Measurements from ENCODE around the gene PHETA1. TPM values are rescaled to one million over a fixed set of nuclear protein-coding genes. Genes with fewer than 3 reads are reported as not detected.

PHETA1 gene
- total RNA-seq, 1 donor from 2014 or later: 14.9 TPM

GRCh38 chr12:111321317-111321716 is 47.6 kb downstream of the PHETA1 start:
- H3K9me3 ChIP-seq (ENCODE audit: insufficient read depth, low read depth, low read length): no peaks in the 10 kb centered on the region
- no peaks in the 10 kb centered on the region for H3K27me3 ChIP-seq (ENCODE audit: insufficient read depth, low read length)
- DNase-seq (ENCODE audit: low read depth) (no peak), FAIRE-seq (no peak)
- no peak overlapping the region for H2AFZ ChIP-seq (ENCODE audit: low read depth, low read length)
- H3K27ac ChIP-seq (ENCODE audit: low read depth, low read length): no peak overlapping the region
- H3K36me3 ChIP-seq (ENCODE audit: insufficient read depth, low read length): no peaks in the 10 kb centered on the region
- TF ChIP-seq CTCF (IDR thresholded peaks at IDR 0.05; ENCODE audit: insufficient read depth, low read depth, low read length): no peak
- no peak for TF ChIP-seq EZH2 (IDR thresholded peaks at IDR 0.05; ENCODE audit: insufficient read depth, low read length)
- H3K9me3 Mint-ChIP-seq (ENCODE audit: unreplicated experiment): no peaks in the 10 kb centered on the region
- H3K27ac Mint-ChIP-seq (ENCODE audit: unreplicated experiment): no peak overlapping the region
- no peaks in the 10 kb centered on the region for H3K4me1 Mint-ChIP-seq (ENCODE audit: low read depth, unreplicated experiment)
- no peaks in the 10 kb centered on the region for H3K27me3 Mint-ChIP-seq (ENCODE audit: low read depth, unreplicated experiment)
- no peaks in the 10 kb centered on the region for H3K79me2 ChIP-seq (ENCODE audit: insufficient read depth, low read length)
- no peak overlapping the region for H3K4me3 Mint-ChIP-seq (ENCODE audit: unreplicated experiment)
- no peaks in the 10 kb centered on the region for H3K36me3 Mint-ChIP-seq (ENCODE audit: low read depth, unreplicated experiment)
- H3K4me1 ChIP-seq (ENCODE audit: insufficient read depth, low read length): no peaks in the 10 kb centered on the region
- no peak overlapping the region for H3K4me3 ChIP-seq (ENCODE audit: insufficient read depth, low read depth, low read length)
- H3K4me2 ChIP-seq (ENCODE audit: low read length): no peak overlapping the region
- no peaks in the 10 kb centered on the region for H4K20me1 ChIP-seq (ENCODE audit: insufficient read depth, low read length)
- no peak overlapping the region for H3K9ac ChIP-seq (ENCODE audit: low read length)

- DNase-seq (ENCODE audit: low read depth) (no peak), FAIRE-seq (no peak)
- no peak overlapping the region for H3K27ac ChIP-seq (ENCODE audit: low read depth, low read length)
- H3K4me3 ChIP-seq (ENCODE audit: insufficient read depth, low read depth, low read length): no peak overlapping the region
- no peaks in the 10 kb centered on the region for H3K79me2 ChIP-seq (ENCODE audit: insufficient read depth, low read length)
- no peaks in the 10 kb centered on the region for H3K4me1 Mint-ChIP-seq (ENCODE audit: low read depth, unreplicated experiment)
- no peaks in the 10 kb centered on the region for H3K36me3 Mint-ChIP-seq (ENCODE audit: low read depth, unreplicated experiment)
- no peaks in the 10 kb centered on the region for H3K27me3 ChIP-seq (ENCODE audit: insufficient read depth, low read length)
- H3K4me3 Mint-ChIP-seq (ENCODE audit: unreplicated experiment): no peak overlapping the region
- no peaks in the 10 kb centered on the region for H3K9me3 ChIP-seq (ENCODE audit: insufficient read depth, low read depth, low read length)
- no peaks in the 10 kb centered on the region for H4K20me1 ChIP-seq (ENCODE audit: insufficient read depth, low read length)
- no peaks in the 10 kb centered on the region for H3K27me3 Mint-ChIP-seq (ENCODE audit: low read depth, unreplicated experiment)
- TF ChIP-seq EZH2 (IDR thresholded peaks at IDR 0.05; ENCODE audit: insufficient read depth, low read length) (no peak), CTCF (IDR thresholded peaks at IDR 0.05; ENCODE audit: insufficient read depth, low read depth, low read length) (no peak)
- H3K36me3 ChIP-seq (ENCODE audit: insufficient read depth, low read length): no peaks in the 10 kb centered on the region
- no peaks in the 10 kb centered on the region for H3K9me3 Mint-ChIP-seq (ENCODE audit: unreplicated experiment)
- H3K9ac ChIP-seq (ENCODE audit: low read length): no peak overlapping the region
- no peaks in the 10 kb centered on the region for H3K4me1 ChIP-seq (ENCODE audit: insufficient read depth, low read length)
- H2AFZ ChIP-seq (ENCODE audit: low read depth, low read length): no peak overlapping the region
- no peak overlapping the region for H3K27ac Mint-ChIP-seq (ENCODE audit: unreplicated experiment)
- H3K4me2 ChIP-seq (ENCODE audit: low read length): no peak overlapping the region
These were observed 48.4 kb downstream of the PHETA1 start for GRCh38 chr12:111320258-111321050.

GRCh38 chr12:111319600-111320257 is 49.2 kb downstream of the PHETA1 start:
- Mint-ChIP-seq H3K4me3 (ENCODE audit: unreplicated experiment) (no peak overlapping the region), H3K4me1 (ENCODE audit: low read depth, unreplicated experiment) (no peaks in the 10 kb centered on the region), H3K27ac (ENCODE audit: unreplicated experiment) (no peak overlapping the region), H3K27me3 (ENCODE audit: low read depth, unreplicated experiment) (no peaks in the 10 kb centered on the region), H3K36me3 (ENCODE audit: low read depth, unreplicated experiment) (no peaks in the 10 kb centered on the region), H3K9me3 (ENCODE audit: unreplicated experiment) (no peaks in the 10 kb centered on the region)
- no peaks in the 10 kb centered on the region for H3K36me3 ChIP-seq (ENCODE audit: insufficient read depth, low read length)
- no peak for FAIRE-seq
- TF ChIP-seq EZH2 (IDR thresholded peaks at IDR 0.05; ENCODE audit: insufficient read depth, low read length): no peak
- TF ChIP-seq CTCF (IDR thresholded peaks at IDR 0.05; ENCODE audit: insufficient read depth, low read depth, low read length): no peak
- no peak overlapping the region for H3K27ac ChIP-seq (ENCODE audit: low read depth, low read length)
- no peaks in the 10 kb centered on the region for H3K27me3 ChIP-seq (ENCODE audit: insufficient read depth, low read length)
- H3K4me1 ChIP-seq (ENCODE audit: insufficient read depth, low read length): no peaks in the 10 kb centered on the region
- no peaks in the 10 kb centered on the region for H3K79me2 ChIP-seq (ENCODE audit: insufficient read depth, low read length)
- DNase-seq (ENCODE audit: low read depth): no peak
- H3K4me2 ChIP-seq (ENCODE audit: low read length): no peak overlapping the region
- no peak overlapping the region for H3K4me3 ChIP-seq (ENCODE audit: insufficient read depth, low read depth, low read length)
- no peaks in the 10 kb centered on the region for H3K9me3 ChIP-seq (ENCODE audit: insufficient read depth, low read depth, low read length)
- no peak overlapping the region for H2AFZ ChIP-seq (ENCODE audit: low read depth, low read length)
- H3K9ac ChIP-seq (ENCODE audit: low read length): no peak overlapping the region
- H4K20me1 ChIP-seq (ENCODE audit: insufficient read depth, low read length): no peaks in the 10 kb centered on the region
